KMS-11 (cell line): ENCODE measurements around the gene ATRN.

Experiments used
- H2AFZ ChIP-seq: fragments of 200-600 bp; sonication (generic); 2 replicates; pipeline ENCODE4 v1.6.1; 2016; ENCODE audit warnings: antibody characterized with exemption, mixed run types, low read depth
- H3K27ac ChIP-seq: fragments of 200-600 bp; sonication (generic); 2 replicates; pipeline ENCODE4 v1.6.1; 2016; ENCODE audit warnings: mild to moderate bottlenecking, mixed run types
- H3K27me3 ChIP-seq: fragments of 200-600 bp; sonication (generic); 2 replicates; pipeline ENCODE4 v1.6.1; 2017; ENCODE audit warnings: mild to moderate bottlenecking, low read depth, mixed run types, moderate library complexity; ENCODE audit not compliant: insufficient read depth
- H3K36me3 ChIP-seq: fragments of 200-600 bp; sonication (generic); 2 replicates; pipeline ENCODE4 v1.6.1; 2017; ENCODE audit warnings: mild to moderate bottlenecking, mixed run types; ENCODE audit not compliant: insufficient read depth
- H3K4me1 ChIP-seq: fragments of 200-600 bp; sonication (generic); 2 replicates; pipeline ENCODE4 v1.6.1; 2016; ENCODE audit warnings: mild to moderate bottlenecking, low read depth, mixed run types; ENCODE audit not compliant: poor library complexity, severe bottlenecking
- H3K4me2 ChIP-seq: fragments of 200-600 bp; sonication (generic); 2 replicates; pipeline ENCODE4 v1.7.0; 2016; ENCODE audit warnings: mild to moderate bottlenecking, mixed run types
- H3K4me3 ChIP-seq: fragments of 200-600 bp; sonication (generic); IDR thresholded peaks from 2 replicates; pipeline ENCODE4 v1.6.1; 2017; ENCODE audit warnings: low read depth, low read length, mixed read lengths; ENCODE audit not compliant: insufficient read depth
- H3K79me2 ChIP-seq: fragments of 200-600 bp; sonication (generic); 2 replicates; pipeline ENCODE4 v1.6.1; 2016; ENCODE audit warnings: low read depth, mixed run types; ENCODE audit not compliant: insufficient read depth
- H3K9ac ChIP-seq: fragments of 200-600 bp; sonication (generic); 2 replicates; pipeline ENCODE4 v1.6.1; 2016; ENCODE audit warnings: mild to moderate bottlenecking, mixed run types
- H4K20me1 ChIP-seq: fragments of 200-600 bp; sonication (generic); 2 replicates; pipeline ENCODE4 v1.6.1; 2016; ENCODE audit warnings: mild to moderate bottlenecking, mixed run types; ENCODE audit not compliant: insufficient read depth
- TF ChIP-seq, protein P1 (sequence below): fragments of 200-600 bp; sonication (generic); conservative IDR thresholded peaks from 2 replicates; pipeline ENCODE4 v1.6.1; 2017; ENCODE audit warnings: low read depth, mild to moderate bottlenecking, antibody characterized with exemption, low read length, moderate library complexity, mixed read lengths

The ATRN gene

DNA sequence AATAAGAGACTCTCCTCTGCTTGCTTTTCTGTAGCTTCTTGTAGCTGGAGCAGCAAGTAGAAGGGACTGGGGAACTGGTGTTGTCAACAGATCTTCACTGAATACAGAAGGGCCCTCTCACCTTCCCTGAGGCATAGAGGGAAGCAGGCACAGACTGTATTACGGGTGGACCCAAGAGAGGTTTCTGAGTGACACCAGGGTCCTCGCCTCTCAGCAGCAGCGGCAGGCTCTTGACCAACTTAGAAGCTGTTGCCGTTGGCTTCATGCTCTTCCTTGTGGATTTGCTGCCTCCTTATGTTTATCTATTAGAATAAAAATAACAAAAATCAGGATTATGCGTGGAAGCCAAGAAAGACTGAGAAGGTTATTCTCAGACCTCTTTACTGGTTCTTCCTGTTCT, 160.7 kb downstream of the ATRN start:
- Histone ChIP-seq H3K36me3 (no peaks in the 10 kb centered on the region), H3K79me2 (no peaks in the 10 kb centered on the region), H3K27ac (no peak overlapping the region), H3K9ac (no peak overlapping the region), H2AFZ (no peak overlapping the region), H3K4me2 (no peak overlapping the region), H3K4me1 (no peaks in the 10 kb centered on the region), H3K4me3 (no peak overlapping the region), H4K20me1 (no peaks in the 10 kb centered on the region), H3K27me3 (no peaks in the 10 kb centered on the region)
- TF ChIP-seq, protein P1, sequence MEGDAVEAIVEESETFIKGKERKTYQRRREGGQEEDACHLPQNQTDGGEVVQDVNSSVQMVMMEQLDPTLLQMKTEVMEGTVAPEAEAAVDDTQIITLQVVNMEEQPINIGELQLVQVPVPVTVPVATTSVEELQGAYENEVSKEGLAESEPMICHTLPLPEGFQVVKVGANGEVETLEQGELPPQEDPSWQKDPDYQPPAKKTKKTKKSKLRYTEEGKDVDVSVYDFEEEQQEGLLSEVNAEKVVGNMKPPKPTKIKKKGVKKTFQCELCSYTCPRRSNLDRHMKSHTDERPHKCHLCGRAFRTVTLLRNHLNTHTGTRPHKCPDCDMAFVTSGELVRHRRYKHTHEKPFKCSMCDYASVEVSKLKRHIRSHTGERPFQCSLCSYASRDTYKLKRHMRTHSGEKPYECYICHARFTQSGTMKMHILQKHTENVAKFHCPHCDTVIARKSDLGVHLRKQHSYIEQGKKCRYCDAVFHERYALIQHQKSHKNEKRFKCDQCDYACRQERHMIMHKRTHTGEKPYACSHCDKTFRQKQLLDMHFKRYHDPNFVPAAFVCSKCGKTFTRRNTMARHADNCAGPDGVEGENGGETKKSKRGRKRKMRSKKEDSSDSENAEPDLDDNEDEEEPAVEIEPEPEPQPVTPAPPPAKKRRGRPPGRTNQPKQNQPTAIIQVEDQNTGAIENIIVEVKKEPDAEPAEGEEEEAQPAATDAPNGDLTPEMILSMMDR, result no peak

- no peaks in the 10 kb centered on the region for H3K27me3 ChIP-seq
- TF ChIP-seq, protein P1, result no peak
- no peaks in the 10 kb centered on the region for H4K20me1 ChIP-seq
- H3K4me3 ChIP-seq, result no peak overlapping the region
- no peaks in the 10 kb centered on the region for H3K36me3 ChIP-seq
- H3K79me2 ChIP-seq, result no peaks in the 10 kb centered on the region
- H2AFZ ChIP-seq, result no peak overlapping the region
- no peak overlapping the region for H3K9ac ChIP-seq
- H3K4me2 ChIP-seq, result no peak overlapping the region
- no peaks in the 10 kb centered on the region for H3K4me1 ChIP-seq
- H3K27ac ChIP-seq, result no peak overlapping the region
Measured at GRCh38 chr20:3632311-3633004, 161.6 kb downstream of the ATRN start.

DNA sequence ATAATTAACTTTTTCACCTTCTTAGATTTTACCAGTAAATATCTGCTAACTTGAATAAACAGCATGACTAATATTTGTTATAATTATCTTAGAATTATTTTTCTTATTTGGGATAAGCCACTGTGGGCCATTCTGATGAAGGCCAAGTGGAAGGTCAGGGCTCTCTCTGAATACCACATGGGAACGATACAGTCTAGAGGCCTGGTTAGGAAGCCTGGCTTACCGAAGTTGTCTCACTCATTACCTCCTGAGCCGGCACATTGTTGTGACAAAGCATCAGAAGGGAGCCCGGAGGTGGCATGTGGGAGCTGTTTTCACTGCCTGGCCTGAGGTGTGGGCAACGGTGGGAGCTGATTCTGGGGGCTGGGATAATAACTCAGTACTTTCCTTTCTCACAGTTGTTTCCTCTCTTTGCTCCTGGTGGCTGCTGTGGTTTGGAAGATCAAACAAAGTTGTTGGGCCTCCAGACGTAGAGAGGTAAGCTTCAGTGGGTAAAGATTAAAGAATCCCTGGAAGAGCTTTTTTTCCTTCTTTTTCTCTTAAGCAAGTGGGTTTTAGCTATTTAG, 163.2 kb downstream of the ATRN start:
- H3K9ac ChIP-seq, result no peak overlapping the region
- no peaks in the 10 kb centered on the region for H3K4me1 ChIP-seq
- no peak overlapping the region for H3K27ac ChIP-seq
- no peak overlapping the region for H3K4me2 ChIP-seq
- H3K27me3 ChIP-seq, result no peaks in the 10 kb centered on the region
- H4K20me1 ChIP-seq, result no peaks in the 10 kb centered on the region
- H3K4me3 ChIP-seq, result no peak overlapping the region
- no peaks in the 10 kb centered on the region for H3K79me2 ChIP-seq
- H3K36me3 ChIP-seq, result no peaks in the 10 kb centered on the region
- no peak overlapping the region for H2AFZ ChIP-seq
- TF ChIP-seq, protein P1, result no peak

DNA sequence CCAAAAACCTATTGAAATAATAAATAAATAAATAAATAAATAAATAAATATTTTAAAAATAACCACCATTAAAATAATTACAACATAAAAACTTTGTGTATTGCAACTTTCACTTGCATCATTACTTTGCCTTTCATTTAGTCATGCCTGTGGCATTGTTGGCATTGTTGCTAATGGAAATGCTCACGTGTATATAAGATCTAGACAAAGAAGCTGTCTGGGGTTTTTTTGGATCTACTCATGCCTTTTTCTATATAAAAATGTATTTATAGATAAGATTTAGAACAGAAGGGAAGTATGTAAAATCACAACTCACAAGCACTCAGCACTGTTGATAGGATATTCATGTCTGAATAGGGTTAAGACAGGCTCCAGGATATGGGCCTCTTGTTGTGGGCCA, 164.5 kb downstream of the ATRN start:
- H3K4me3 ChIP-seq, result no peak overlapping the region
- TF ChIP-seq, protein P1, result no peak
- no peaks in the 10 kb centered on the region for H3K4me1 ChIP-seq

More for the DNA sequence above, 164.5 kb downstream of the ATRN start:
- Histone ChIP-seq H2AFZ (no peak overlapping the region), H3K9ac (no peak overlapping the region), H3K79me2 (no peaks in the 10 kb centered on the region), H3K27ac (no peak overlapping the region), H4K20me1 (no peaks in the 10 kb centered on the region), H3K27me3 (no peaks in the 10 kb centered on the region), H3K4me2 (no peak overlapping the region), H3K36me3 (no peaks in the 10 kb centered on the region)
